ENCODE data around the gene VEGFD.

VEGFD gene

DNA sequence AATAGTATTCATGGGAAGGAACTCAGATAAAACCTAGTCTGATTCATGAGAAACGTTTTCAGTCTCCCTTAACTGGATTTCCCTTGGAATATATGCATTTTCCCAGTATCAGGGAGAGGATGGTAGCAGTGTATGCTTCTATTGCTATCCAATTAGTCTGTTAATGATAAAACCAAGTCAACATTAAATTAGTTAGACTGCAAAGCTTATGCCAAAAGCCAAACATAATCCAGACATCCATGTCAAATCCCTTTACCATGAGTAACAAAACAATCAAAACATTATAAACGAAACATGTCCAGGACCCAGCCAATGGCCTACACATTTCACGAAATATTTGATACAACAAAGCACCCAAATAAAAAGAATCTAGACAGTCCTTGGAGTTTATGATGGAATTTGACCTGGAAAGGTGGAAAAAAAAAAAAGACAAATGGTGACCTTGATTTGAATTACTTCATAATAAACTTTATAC lies 34.5 kb upstream of the VEGFD start:
- peak; percentile 77 for ATAC-seq

DNA sequence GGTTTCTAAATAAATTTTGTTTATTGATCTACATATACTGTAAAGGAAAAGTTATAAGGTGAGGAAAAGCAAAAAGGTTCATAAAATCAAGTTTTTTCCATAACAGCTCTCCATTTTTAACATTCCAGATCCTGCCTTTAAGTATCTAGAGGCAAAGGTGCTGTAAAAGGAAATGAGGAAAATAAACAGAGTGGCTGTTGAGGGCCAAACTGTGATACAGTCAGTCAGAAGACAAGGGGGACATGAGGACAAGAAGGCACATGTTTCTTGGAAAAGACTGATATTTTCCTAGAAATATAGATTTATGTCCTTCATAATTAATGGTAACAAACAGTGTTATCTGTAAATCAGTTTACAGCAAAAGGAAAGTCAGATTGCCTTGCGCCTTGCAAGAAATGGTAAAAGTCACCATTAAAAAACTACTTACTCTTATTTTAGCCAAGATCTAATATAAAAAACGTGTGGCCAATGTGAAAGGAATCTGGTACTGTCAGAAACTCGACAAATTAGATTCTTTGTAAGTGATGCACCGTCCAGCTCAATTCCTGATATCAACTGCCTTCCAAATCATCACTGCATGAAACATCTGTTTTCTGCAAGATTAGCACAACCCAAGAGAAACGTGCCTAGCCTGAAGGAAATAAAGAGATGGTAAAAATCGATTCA lies 34.0 kb upstream of the VEGFD start:
- peak; percentile 92 for ATAC-seq
- TF ChIP-seq SNAI2 (CRISPR knock-in tag; IDR thresholded peaks at IDR 0.05) (no peak), ZFP30 (CRISPR knock-in tag; IDR thresholded peaks at IDR 0.05) (no peak), ZNF8 (CRISPR knock-in tag; IDR thresholded peaks at IDR 0.05) (no peak), ESRRG (CRISPR knock-in tag; IDR thresholded peaks at IDR 0.05) (no peak), ZNF70 (CRISPR knock-in tag; IDR thresholded peaks at IDR 0.05) (no peak), ISL1 (CRISPR knock-in tag; IDR thresholded peaks at IDR 0.05) (peak; percentile 81), GLIS3 (CRISPR knock-in tag; IDR thresholded peaks at IDR 0.05) (no peak), RARB (CRISPR knock-in tag; IDR thresholded peaks at IDR 0.05) (no peak), CREB5 (CRISPR knock-in tag; IDR thresholded peaks at IDR 0.05; ENCODE audit: low read depth) (peak; percentile 65; the same call in 1 of the 2 replicates), TCF4 (CRISPR knock-in tag; IDR thresholded peaks at IDR 0.05; ENCODE audit: borderline replicate concordance) (peak; percentile 92), OSR1 (CRISPR knock-in tag; IDR thresholded peaks at IDR 0.05) (no peak)
- TF ChIP-seq, protein P1, sequence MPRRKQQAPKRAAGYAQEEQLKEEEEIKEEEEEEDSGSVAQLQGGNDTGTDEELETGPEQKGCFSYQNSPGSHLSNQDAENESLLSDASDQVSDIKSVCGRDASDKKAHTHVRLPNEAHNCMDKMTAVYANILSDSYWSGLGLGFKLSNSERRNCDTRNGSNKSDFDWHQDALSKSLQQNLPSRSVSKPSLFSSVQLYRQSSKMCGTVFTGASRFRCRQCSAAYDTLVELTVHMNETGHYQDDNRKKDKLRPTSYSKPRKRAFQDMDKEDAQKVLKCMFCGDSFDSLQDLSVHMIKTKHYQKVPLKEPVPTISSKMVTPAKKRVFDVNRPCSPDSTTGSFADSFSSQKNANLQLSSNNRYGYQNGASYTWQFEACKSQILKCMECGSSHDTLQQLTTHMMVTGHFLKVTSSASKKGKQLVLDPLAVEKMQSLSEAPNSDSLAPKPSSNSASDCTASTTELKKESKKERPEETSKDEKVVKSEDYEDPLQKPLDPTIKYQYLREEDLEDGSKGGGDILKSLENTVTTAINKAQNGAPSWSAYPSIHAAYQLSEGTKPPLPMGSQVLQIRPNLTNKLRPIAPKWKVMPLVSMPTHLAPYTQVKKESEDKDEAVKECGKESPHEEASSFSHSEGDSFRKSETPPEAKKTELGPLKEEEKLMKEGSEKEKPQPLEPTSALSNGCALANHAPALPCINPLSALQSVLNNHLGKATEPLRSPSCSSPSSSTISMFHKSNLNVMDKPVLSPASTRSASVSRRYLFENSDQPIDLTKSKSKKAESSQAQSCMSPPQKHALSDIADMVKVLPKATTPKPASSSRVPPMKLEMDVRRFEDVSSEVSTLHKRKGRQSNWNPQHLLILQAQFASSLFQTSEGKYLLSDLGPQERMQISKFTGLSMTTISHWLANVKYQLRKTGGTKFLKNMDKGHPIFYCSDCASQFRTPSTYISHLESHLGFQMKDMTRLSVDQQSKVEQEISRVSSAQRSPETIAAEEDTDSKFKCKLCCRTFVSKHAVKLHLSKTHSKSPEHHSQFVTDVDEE (CRISPR knock-in tag; IDR thresholded peaks at IDR 0.05): no peak; the same call in none of the 2 replicates

More for the DNA sequence above, 34.5 kb upstream of the VEGFD start:
- TF ChIP-seq, protein P1 (CRISPR knock-in tag; IDR thresholded peaks at IDR 0.05): peak; percentile 74
- TF ChIP-seq ARNTL (CRISPR knock-in tag; IDR thresholded peaks at IDR 0.05; ENCODE audit: borderline replicate concordance, low read depth) (no peak), TOX (CRISPR knock-in tag; IDR thresholded peaks at IDR 0.05; ENCODE audit: borderline replicate concordance) (no peak), CSRNP3 (CRISPR knock-in tag; IDR thresholded peaks at IDR 0.05) (0 out of 2 replicates have a peak, but pooled peaks have one; percentile 39), SNAI2 (CRISPR knock-in tag; IDR thresholded peaks at IDR 0.05) (0 out of 2 replicates have a peak, but pooled peaks have one; percentile 3), ZC3H10 (CRISPR knock-in tag; IDR thresholded peaks at IDR 0.05) (no peak), ZNF8 (CRISPR knock-in tag; IDR thresholded peaks at IDR 0.05) (no peak), CREB5 (CRISPR knock-in tag; IDR thresholded peaks at IDR 0.05; ENCODE audit: low read depth) (no peak), GLIS3 (CRISPR knock-in tag; IDR thresholded peaks at IDR 0.05) (no peak), ZNF565 (CRISPR knock-in tag; conservative IDR thresholded peaks at IDR 0.05; ENCODE audit: low read depth) (no peak), ISL1 (CRISPR knock-in tag; IDR thresholded peaks at IDR 0.05) (no peak; the same call in none of the 2 replicates), BACH2 (CRISPR knock-in tag; IDR thresholded peaks at IDR 0.05; ENCODE audit: borderline replicate concordance) (no peak), OSR1 (CRISPR knock-in tag; IDR thresholded peaks at IDR 0.05) (no peak), RARB (CRISPR knock-in tag; IDR thresholded peaks at IDR 0.05) (no peak), TCF4 (CRISPR knock-in tag; IDR thresholded peaks at IDR 0.05; ENCODE audit: borderline replicate concordance) (peak; percentile 79)
- TF ChIP-seq, protein P2, sequence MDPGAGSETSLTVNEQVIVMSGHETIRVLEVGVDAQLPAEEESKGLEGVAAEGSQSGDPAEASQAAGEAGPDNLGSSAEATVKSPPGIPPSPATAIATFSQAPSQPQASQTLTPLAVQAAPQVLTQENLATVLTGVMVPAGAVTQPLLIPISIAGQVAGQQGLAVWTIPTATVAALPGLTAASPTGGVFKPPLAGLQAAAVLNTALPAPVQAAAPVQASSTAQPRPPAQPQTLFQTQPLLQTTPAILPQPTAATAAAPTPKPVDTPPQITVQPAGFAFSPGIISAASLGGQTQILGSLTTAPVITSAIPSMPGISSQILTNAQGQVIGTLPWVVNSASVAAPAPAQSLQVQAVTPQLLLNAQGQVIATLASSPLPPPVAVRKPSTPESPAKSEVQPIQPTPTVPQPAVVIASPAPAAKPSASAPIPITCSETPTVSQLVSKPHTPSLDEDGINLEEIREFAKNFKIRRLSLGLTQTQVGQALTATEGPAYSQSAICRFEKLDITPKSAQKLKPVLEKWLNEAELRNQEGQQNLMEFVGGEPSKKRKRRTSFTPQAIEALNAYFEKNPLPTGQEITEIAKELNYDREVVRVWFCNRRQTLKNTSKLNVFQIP (CRISPR knock-in tag; IDR thresholded peaks at IDR 0.05; ENCODE audit: borderline replicate concordance, low read depth): no peak; the same call in 1 of the 2 replicates

Data from SK-N-SH treated with all-trans-retinoic acid at 6 μM for 48 hours (cell line).